K562 (cell line): ENCODE data around the gene RNASEH2A.

ENCODE experiments used
- KLF16 ChIP-seq: IDR thresholded peaks from 2 replicates; pipeline ENCODE4 v1.6.1; 2016; ENCODE audit warnings: antibody characterized with exemption
- MTA2 ChIP-seq: fragments of 450-650 bp; IDR thresholded peaks from 2 replicates; pipeline ENCODE4 v1.6.1; 2016; ENCODE audit warnings: low read depth
- SMARCA4 ChIP-seq: fragments of 450-650 bp; IDR thresholded peaks from 2 replicates; pipeline ENCODE4 v1.6.1; 2016
- TCF7L2 ChIP-seq: fragments of 150-350 bp; IDR thresholded peaks from 2 replicates; pipeline ENCODE4 v1.6.1; 2016; ENCODE audit warnings: low read depth, mild to moderate bottlenecking, low read length, moderate library complexity
- ZNF696 ChIP-seq: fragments of 250-450 bp; sonication (Bioruptor Pico); conservative IDR thresholded peaks from 2 replicates; pipeline ENCODE4 v1.4.0; 2020; ENCODE audit warnings: mild to moderate bottlenecking, moderate library complexity
- TF ChIP-seq, protein P1 (sequence below): sonication (generic); formaldehyde crosslinking; IDR thresholded peaks from 2 replicates; pipeline ENCODE4 v1.8.1; 2023; ENCODE audit warnings: mild to moderate bottlenecking, missing genetic modification reagents
- TF ChIP-seq, protein P2 (sequence below), 3 experiments: IDR thresholded peaks in 2 of 3; conservative IDR thresholded peaks in 1 of 3; 2 replicates each; pipeline ENCODE4 v1.5.1; 2011 to 2012; ENCODE audit warnings: low read length in 3 of 3, mild to moderate bottlenecking in 3 of 3, control low read depth in 2 of 3, improper control_type of control experiment in 1 of 3, inconsistent platforms in 1 of 3, low read depth in 1 of 3, mixed read lengths in 1 of 3, moderate library complexity in 1 of 3; ENCODE audit not compliant: insufficient read depth in 2 of 3

DNA sequence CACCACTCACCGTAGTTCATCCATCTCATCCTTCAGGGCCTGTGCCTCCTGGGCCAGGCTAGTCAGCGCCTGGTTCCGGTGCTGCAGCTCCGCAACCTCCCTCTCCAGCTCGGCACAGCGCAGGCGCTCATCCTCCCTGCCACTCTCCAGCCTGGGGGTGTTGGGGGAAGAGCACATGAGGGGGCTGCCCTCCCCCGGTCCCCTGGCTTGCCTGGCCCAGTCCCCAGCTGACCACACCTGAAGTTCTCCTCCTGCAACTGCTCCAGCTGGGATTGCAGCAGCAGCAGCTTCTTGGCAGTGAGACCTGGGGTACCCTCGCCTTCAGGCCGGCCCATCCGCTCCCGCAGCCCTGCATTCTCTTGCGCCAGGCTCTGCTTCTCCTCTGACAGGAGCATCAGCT lies 35.5 kb upstream of the RNASEH2A start:
- TF ChIP-seq TCF7L2 (no peak), SMARCA4 (no peak), MTA2 (no peak), KLF16 (no peak), ZNF696 (CRISPR knock-in tag) (no peak)
- TF ChIP-seq, protein P1, sequence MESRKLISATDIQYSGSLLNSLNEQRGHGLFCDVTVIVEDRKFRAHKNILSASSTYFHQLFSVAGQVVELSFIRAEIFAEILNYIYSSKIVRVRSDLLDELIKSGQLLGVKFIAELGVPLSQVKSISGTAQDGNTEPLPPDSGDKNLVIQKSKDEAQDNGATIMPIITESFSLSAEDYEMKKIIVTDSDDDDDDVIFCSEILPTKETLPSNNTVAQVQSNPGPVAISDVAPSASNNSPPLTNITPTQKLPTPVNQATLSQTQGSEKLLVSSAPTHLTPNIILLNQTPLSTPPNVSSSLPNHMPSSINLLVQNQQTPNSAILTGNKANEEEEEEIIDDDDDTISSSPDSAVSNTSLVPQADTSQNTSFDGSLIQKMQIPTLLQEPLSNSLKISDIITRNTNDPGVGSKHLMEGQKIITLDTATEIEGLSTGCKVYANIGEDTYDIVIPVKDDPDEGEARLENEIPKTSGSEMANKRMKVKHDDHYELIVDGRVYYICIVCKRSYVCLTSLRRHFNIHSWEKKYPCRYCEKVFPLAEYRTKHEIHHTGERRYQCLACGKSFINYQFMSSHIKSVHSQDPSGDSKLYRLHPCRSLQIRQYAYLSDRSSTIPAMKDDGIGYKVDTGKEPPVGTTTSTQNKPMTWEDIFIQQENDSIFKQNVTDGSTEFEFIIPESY (CRISPR knock-in tag), result no peak
- TF ChIP-seq, protein P2, sequence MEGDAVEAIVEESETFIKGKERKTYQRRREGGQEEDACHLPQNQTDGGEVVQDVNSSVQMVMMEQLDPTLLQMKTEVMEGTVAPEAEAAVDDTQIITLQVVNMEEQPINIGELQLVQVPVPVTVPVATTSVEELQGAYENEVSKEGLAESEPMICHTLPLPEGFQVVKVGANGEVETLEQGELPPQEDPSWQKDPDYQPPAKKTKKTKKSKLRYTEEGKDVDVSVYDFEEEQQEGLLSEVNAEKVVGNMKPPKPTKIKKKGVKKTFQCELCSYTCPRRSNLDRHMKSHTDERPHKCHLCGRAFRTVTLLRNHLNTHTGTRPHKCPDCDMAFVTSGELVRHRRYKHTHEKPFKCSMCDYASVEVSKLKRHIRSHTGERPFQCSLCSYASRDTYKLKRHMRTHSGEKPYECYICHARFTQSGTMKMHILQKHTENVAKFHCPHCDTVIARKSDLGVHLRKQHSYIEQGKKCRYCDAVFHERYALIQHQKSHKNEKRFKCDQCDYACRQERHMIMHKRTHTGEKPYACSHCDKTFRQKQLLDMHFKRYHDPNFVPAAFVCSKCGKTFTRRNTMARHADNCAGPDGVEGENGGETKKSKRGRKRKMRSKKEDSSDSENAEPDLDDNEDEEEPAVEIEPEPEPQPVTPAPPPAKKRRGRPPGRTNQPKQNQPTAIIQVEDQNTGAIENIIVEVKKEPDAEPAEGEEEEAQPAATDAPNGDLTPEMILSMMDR (IDR thresholded peaks at IDR 0.05 in 2 of 3, conservative IDR thresholded peaks at IDR 0.05 in 1 of 3; ENCODE audit: insufficient read depth in 2 of 3, low read depth in 1 of 3, low read length in 3 of 3), result no peak
